NB4 (cell line): ENCODE results near the gene QRICH1.
A peak's percentile ranks its signal among the peaks of the same experiment; 100 is the strongest.

Source experiments
- DNase-seq: peaks from one replicate; pipeline ENCODE4 v3.0.0; 2010; ENCODE audit warnings: low read depth
- H3K4me3 ChIP-seq: one replicate; pipeline ENCODE4 v1.5.1; 2011; ENCODE audit warnings: mild to moderate bottlenecking, low read depth, low read length, moderate library complexity
- CTCF ChIP-seq: IDR thresholded peaks from one replicate; pipeline ENCODE4 v1.5.1; 2012; ENCODE audit warnings: low read depth, low read length
- MAX ChIP-seq: IDR thresholded peaks from 2 replicates; pipeline ENCODE4 v1.6.1; 2011; ENCODE audit warnings: low read depth, low read length
- MYC ChIP-seq: IDR thresholded peaks from 2 replicates; pipeline ENCODE4 v1.6.1; 2011; ENCODE audit warnings: low read depth, low read length
- POLR2A ChIP-seq: IDR thresholded peaks from 2 replicates; pipeline ENCODE4 v1.6.1; 2011; ENCODE audit warnings: mild to moderate bottlenecking; ENCODE audit not compliant: insufficient read length; ENCODE audit errors: extremely low read depth

The QRICH1 gene

GRCh38 chr3:49098910-49099630 is 5.2 kb upstream of the QRICH1 start:
- TF ChIP-seq MYC = no peak
- no peak for TF ChIP-seq MAX
- TF ChIP-seq CTCF = no peak
- no peak for TF ChIP-seq POLR2A
- no peak for DNase-seq
- H3K4me3 ChIP-seq = no peak overlapping the region

- no peak overlapping the region for H3K4me3 ChIP-seq
- DNase-seq = no peak
- TF ChIP-seq CTCF = no peak
- TF ChIP-seq MYC = no peak
- TF ChIP-seq POLR2A = no peak
- TF ChIP-seq MAX = no peak
Measured at GRCh38 chr3:49098429-49098828, 4.6 kb upstream of the QRICH1 start.

GRCh38 chr3:49092938-49093852 is 676 bp downstream of the QRICH1 start:
- peak overlapping the region; percentile 98 for H3K4me3 ChIP-seq
- no peak for TF ChIP-seq CTCF
- no peak for TF ChIP-seq POLR2A
- peak; percentile 37; the same call in 1 of the 2 replicates for TF ChIP-seq MAX
- TF ChIP-seq MYC = peak; percentile 70
- peak; percentile 85 for DNase-seq

- TF ChIP-seq MAX (no peak), CTCF (no peak), MYC (no peak), POLR2A (no peak)
- no peak for DNase-seq
- H3K4me3 ChIP-seq = no peak overlapping the region
Measured at GRCh38 chr3:49081429-49081828, 12.4 kb downstream of the QRICH1 start.

GRCh38 chr3:49079270-49079669 is 14.6 kb downstream of the QRICH1 start:
- H3K4me3 ChIP-seq = no peak overlapping the region
- DNase-seq = no peak
- TF ChIP-seq MYC (no peak), MAX (no peak), CTCF (no peak), POLR2A (no peak)
